CD4-positive, alpha-beta T cell (primary cell): Measurements from ENCODE around the gene SMIM1. TPM values are rescaled to one million over a fixed set of nuclear protein-coding genes. Genes with fewer than 3 reads are reported as not detected.
A peak's percentile ranks its signal among the peaks of the same experiment; 100 is the strongest.

Source experiments
- ATAC-seq: fragments of 200-7000 bp; cut with Tn5 transposase; one replicate; pipeline ENCODE4 v1.10.0; 2022; ENCODE audit warnings: mild to moderate bottlenecking; ENCODE audit not compliant: poor library complexity
- CTCF ChIA-PET: fragments of 350-600 bp; sonication (Branson Sonifier 250); formaldehyde crosslinking; loops from one replicate; lab custom pipeline; 2021; ENCODE audit warnings: antibody characterized with exemption, inconsistent platforms; lab: Charles Lee
- POLR2A ChIA-PET: fragments of 350-600 bp; sonication (Branson Sonifier 250); formaldehyde crosslinking; loops from one replicate; lab custom pipeline; 2021; ENCODE audit warnings: antibody characterized with exemption, inconsistent platforms; lab: Charles Lee
- DNase-seq, 14 experiments: peaks; one replicate each; pipeline ENCODE4 v3.0.0-alpha.2; 2013 to 2020; ENCODE audit warnings: mixed read lengths in 2 of 14
- H3K27ac ChIP-seq, 2 donors: one replicate each; pipeline versions ENCODE4 v1.5.1 to v1.7.0; 2013; ENCODE audit warnings: low read length in 2 of 2, low read depth in 1 of 2, mild to moderate bottlenecking in 1 of 2
- H3K27me3 ChIP-seq, 2 experiments: 1 replicate in 1 of 2; 2 replicates in 1 of 2; pipeline versions ENCODE4 v1.6.1 to v1.7.0; 2013; ENCODE audit warnings: low read length in 2 of 2, control low read depth in 1 of 2, mild to moderate bottlenecking in 1 of 2, moderate library complexity in 1 of 2; ENCODE audit not compliant: insufficient read depth in 2 of 2, control insufficient read depth in 1 of 2
- H3K36me3 ChIP-seq: one replicate; pipeline ENCODE4 v1.6.1; 2013; ENCODE audit warnings: low read length, control low read depth; ENCODE audit not compliant: insufficient read depth
- H3K4me1 ChIP-seq: one replicate; pipeline ENCODE4 v1.6.1; 2013; ENCODE audit warnings: low read length, control low read depth; ENCODE audit not compliant: insufficient read depth
- H3K4me3 ChIP-seq: one replicate; pipeline ENCODE4 v1.5.1; 2013; ENCODE audit warnings: mild to moderate bottlenecking, low read length, moderate library complexity
- H3K9me3 ChIP-seq, 2 experiments: 1 replicate in 1 of 2; 2 replicates in 1 of 2; pipeline versions ENCODE4 v1.6.1 to v1.7.0; 2013; ENCODE audit warnings: low read length in 2 of 2, mild to moderate bottlenecking in 2 of 2, control low read depth in 1 of 2, moderate library complexity in 1 of 2; ENCODE audit not compliant: control insufficient read depth in 1 of 2, insufficient read depth in 1 of 2
- H3K27ac Mint-ChIP-seq: one replicate; pipeline ENCODE4 v1.8.0; 2020; ENCODE audit warnings: mixed read lengths
- H3K27me3 Mint-ChIP-seq: one replicate; pipeline ENCODE4 v1.8.0; 2021; ENCODE audit warnings: mixed read lengths
- H3K36me3 Mint-ChIP-seq: one replicate; pipeline ENCODE4 v1.8.0; 2021; ENCODE audit warnings: low read depth, mixed read lengths
- H3K4me1 Mint-ChIP-seq: one replicate; pipeline ENCODE4 v1.8.0; 2021; ENCODE audit warnings: low read depth, mixed read lengths
- H3K4me3 Mint-ChIP-seq: one replicate; pipeline ENCODE4 v1.8.0; 2020; ENCODE audit warnings: mild to moderate bottlenecking, mixed read lengths
- H3K9me3 Mint-ChIP-seq: one replicate; pipeline ENCODE4 v1.8.0; 2020; ENCODE audit warnings: mixed read lengths
- intact Hi-C, 2 experiments: fragments of 100-400 bp; cut with DNase I in 1 of 2; cut with micrococcal nuclease in 1 of 2; formaldehyde crosslinking; loops; one replicate each; pipeline versions ENCODE4 v1.15.1 to v1.9.0; 2023 to 2025; cut with DNase I, micrococcal nuclease
- total RNA-seq, 174 experiments: library from RNA in 2 of 174; stranded (reverse) in 2 of 174; gene quantifications; one replicate each; pipeline ENCODE4 v1.2.3 and lab custom pipeline; 2021 to 2026
- TF ChIP-seq, protein P1 (sequence below): fragments of 200-600 bp; IDR thresholded peaks from one replicate; pipeline ENCODE4 v1.8.0; 2022; ENCODE audit warnings: antibody characterized with exemption, mild to moderate bottlenecking

The SMIM1 gene
- total RNA-seq, 2 experiments from 2014 or later = 1.8 to 2.6 TPM

DNA sequence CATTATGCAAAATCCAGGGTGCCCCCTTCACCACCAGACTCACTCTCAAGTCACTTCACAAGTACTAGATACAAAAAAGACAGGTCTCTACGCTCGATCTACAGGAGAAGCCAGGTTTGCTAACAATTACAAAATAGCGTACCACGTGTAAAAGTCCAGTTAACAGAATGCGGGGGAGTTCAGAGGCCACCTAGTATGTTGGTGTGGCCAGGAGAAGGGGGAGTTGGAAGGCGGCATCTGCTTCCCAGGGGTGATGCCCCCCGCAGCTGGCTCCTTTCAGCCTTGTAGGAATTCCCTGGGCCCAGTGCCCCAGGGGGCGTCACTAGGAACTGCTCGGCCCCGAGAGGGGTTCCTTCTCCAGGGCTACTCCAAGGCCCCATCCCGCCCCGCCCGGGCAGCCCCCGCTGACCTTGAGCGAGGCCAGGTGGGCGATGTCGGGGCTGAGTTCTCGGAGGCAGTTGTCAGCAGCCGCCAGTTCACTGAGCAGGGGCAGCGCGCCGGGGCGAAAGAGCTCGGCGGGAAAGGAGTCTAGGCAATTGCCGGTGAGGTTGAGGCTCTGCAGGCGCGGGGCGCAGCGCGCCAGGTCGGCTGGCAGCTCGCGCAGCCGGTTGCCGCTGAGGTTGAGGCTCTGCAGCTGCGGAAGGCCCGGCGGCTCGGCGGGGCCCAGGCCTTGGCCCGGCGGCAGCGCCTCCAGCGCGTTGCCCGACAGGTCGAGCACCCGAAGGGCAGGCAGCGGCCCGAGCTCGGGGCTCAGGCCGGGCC, 23.1 kb downstream of the SMIM1 start:
- POLR2A ChIA-PET = interaction anchor here (1.4 to 1.9 kb wide), 6 partner anchors 22 to 265 kb away, joined by 4 to 19 read pairs (median 6); partner anchors contain the start of genes C1orf174, CEP104 and DFFB
- no peak for DNase-seq

DNA sequence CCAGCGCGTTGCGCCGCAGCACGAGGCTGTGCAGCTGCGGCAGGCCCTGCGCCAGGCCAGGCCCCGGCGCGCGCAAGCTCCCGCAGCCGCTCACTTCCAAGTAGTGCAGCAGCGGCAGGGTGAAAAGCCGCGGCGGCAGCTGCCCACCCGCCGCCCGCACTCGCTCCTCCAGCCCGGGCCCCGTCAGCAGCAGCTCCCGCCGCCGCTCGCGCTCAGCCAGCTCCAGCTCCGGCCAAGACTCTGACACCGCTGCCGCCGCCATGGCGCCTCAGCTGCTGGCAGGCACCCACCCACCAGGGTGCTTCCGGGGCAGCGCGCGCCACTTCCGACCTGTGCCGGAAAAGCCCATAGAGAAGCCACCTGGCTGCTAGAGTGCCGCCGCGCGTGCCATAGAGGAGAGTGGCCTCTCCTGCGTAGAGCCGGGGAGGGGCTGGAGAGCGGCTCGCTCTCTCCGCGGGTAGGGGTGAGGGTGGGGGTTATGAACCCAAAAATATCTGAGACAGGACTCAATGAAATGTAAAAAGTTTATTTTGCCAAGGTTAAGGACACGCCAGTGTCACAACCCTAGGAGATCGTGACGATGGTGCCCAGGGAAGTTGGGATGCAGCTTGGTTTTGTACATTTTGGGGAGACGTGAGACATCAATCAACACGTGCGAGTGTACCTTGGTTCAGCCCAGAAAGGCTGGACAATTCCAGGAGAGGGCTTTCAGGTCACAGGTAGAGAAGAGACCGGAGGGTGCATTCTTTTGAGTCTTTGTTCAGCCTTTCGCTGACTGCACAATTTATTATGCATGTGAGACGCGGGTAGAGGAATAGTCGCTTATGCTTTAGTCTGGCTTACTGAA, 23.9 kb downstream of the SMIM1 start, which contains the start of gene LRRC47:
Gene LRRC47, minus strand, starts transcription at position 284 of the 847 bp plus-strand sequence. Its CDS starts 22 bp downstream, at position 262.
- peak within 1 kb of the TSS in 1 of 2 donors; percentile 52 for H3K27ac ChIP-seq
- peaks cover 4 to 7% of the 10 kb centered on the region in 2 experiments for H3K27me3 ChIP-seq
- DNase-seq = peak; percentile 92 to 96 (median 94)
- Mint-ChIP-seq H3K27ac (peak within 1 kb of the TSS; percentile 82), H3K4me3 (peak within 1 kb of the TSS; percentile 95), H3K4me1 (peaks cover 54% of the 10 kb centered on the region), H3K27me3 (peaks cover 18% of the 10 kb centered on the region), H3K36me3 (peaks cover 25% of the 10 kb centered on the region), H3K9me3 (no peaks in the 10 kb centered on the region)
- peak within 1 kb of the TSS; percentile 73 for H3K4me3 ChIP-seq
- H3K36me3 ChIP-seq = peaks cover 6% of the 10 kb centered on the region
- peaks cover 40% of the 10 kb centered on the region for H3K4me1 ChIP-seq
- TF ChIP-seq, protein P1, sequence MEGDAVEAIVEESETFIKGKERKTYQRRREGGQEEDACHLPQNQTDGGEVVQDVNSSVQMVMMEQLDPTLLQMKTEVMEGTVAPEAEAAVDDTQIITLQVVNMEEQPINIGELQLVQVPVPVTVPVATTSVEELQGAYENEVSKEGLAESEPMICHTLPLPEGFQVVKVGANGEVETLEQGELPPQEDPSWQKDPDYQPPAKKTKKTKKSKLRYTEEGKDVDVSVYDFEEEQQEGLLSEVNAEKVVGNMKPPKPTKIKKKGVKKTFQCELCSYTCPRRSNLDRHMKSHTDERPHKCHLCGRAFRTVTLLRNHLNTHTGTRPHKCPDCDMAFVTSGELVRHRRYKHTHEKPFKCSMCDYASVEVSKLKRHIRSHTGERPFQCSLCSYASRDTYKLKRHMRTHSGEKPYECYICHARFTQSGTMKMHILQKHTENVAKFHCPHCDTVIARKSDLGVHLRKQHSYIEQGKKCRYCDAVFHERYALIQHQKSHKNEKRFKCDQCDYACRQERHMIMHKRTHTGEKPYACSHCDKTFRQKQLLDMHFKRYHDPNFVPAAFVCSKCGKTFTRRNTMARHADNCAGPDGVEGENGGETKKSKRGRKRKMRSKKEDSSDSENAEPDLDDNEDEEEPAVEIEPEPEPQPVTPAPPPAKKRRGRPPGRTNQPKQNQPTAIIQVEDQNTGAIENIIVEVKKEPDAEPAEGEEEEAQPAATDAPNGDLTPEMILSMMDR = no peak
- ChIA-PET POLR2A (interaction anchor here (1.2 to 1.9 kb wide), 7 partner anchors 21 to 266 kb away, joined by 3 to 19 read pairs (median 6); partner anchors contain the start of genes C1orf174, CEP104 and DFFB), CTCF (interaction anchor here (0.8 to 2.6 kb wide), 3 partner anchors 21 to 177 kb away, joined by 3 to 16 read pairs (median 3); partner anchors contain the start of genes CEP104 and DFFB)
- intact Hi-C loops = loop anchor here (1.0 to 2.0 kb wide), 6 partner anchors 24 to 172 kb away; partner anchors contain the start of genes CEP104 (in 2 of the 2), DFFB (in 2 of the 2), C1orf174 (in 1 of the 2) and SMIM1 (in 1 of the 2)
- no peaks in the 10 kb centered on the region for H3K9me3 ChIP-seq
- peak; percentile 100 for ATAC-seq

More for the DNA sequence above, 23.1 kb downstream of the SMIM1 start:
- H3K9me3 ChIP-seq = no peaks in the 10 kb centered on the region
- Mint-ChIP-seq H3K27ac (peak overlapping the region; percentile 72), H3K36me3 (peaks cover 25% of the 10 kb centered on the region), H3K4me3 (peak overlapping the region; percentile 90), H3K27me3 (peaks cover 10% of the 10 kb centered on the region), H3K4me1 (peaks cover 48% of the 10 kb centered on the region), H3K9me3 (no peaks in the 10 kb centered on the region)
- peak; percentile 1 for ATAC-seq
- peaks cover 8% of the 10 kb centered on the region for H3K36me3 ChIP-seq
- H3K27ac ChIP-seq = no peak overlapping the region
- H3K4me3 ChIP-seq = peak overlapping the region; percentile 73
- intact Hi-C loops = loop anchor here (1.0 to 2.0 kb wide), 6 partner anchors 23 to 171 kb away; partner anchors contain the start of genes CEP104 (in 2 of the 2), DFFB (in 2 of the 2), C1orf174 (in 1 of the 2) and SMIM1 (in 1 of the 2)
- CTCF ChIA-PET = interaction anchor here (0.8 to 2.6 kb wide), 2 partner anchors 20 to 62 kb away, joined by 3 to 16 read pairs; partner anchors contain the start of genes CEP104 and DFFB
- H3K27me3 ChIP-seq = peaks cover 4% of the 10 kb centered on the region in 2 experiments
- H3K4me1 ChIP-seq = peaks cover 39% of the 10 kb centered on the region
- TF ChIP-seq, protein P1 = no peak
